A172 (cell line): ENCODE measurements around the gene FOXK2. TPM values are rescaled to one million over a fixed set of nuclear protein-coding genes. Genes with fewer than 3 reads are reported as not detected.

Source experiments
- DNase-seq: peaks from one replicate; pipeline ENCODE4 v3.0.0-alpha.2; 2015; ENCODE audit warnings: low spot score
- total RNA-seq: library from RNA; depleted of rRNA; stranded (reverse); fragments of >200 nt; shearing (Covaris generic); gene quantifications from 2 replicates; pipeline ENCODE4 v1.2.3, GENCODE V29; 2014

Gene FOXK2
- total RNA-seq, 1 experiment from 2014 or later: 33.6 TPM

DNA sequence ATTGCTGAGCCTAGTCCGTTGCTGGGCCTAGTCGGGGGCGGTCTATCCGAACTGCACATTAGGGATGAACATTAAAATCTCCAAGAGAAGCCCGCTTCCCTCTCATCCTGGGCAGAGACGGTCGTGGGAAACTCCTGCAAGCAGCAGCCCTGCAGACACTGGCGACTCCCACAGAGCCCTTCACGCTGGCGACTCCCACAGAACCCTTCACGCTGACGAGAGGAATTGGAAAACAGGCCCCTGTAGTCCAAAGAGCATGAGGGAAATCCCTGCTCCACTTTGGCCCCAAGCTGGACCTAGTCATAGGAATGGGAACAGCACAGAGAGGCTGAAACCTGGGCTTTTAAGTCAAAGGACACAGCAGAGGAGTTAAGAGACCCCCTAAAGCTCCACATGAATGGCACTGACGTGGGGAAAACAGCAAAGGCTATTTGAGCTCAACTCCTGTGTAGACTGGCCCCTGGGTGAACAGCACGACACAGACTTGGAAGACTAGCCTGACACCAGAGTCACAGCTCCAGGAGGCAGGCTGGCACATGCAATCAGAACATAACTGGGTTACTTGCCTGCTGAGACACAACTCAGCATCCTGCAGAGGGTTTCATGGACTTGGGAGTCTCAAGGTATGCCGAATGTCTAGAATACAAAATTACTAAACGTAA, 86.5 kb downstream of the FOXK2 start:
- DNase-seq: no peak

DNA sequence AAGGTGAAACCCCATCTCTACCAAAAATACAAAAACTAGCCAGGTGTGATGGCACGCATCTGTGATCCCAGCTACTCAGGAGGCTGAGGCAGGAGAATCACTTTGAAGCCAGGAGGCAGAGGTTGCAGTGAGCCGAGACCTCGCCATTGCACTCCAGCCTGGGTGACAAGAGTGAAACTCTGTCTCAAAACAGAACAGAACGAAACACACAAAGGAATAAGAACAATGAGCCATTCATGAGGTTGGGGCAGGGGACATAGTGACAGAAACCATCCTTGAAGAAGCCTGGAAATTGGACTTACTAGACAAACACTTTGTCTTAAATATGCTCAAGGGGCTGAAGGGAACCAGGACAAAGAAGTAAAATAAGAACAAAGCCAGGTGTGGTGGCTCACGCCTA, 89.3 kb downstream of the FOXK2 start:
- DNase-seq: no peak

DNA sequence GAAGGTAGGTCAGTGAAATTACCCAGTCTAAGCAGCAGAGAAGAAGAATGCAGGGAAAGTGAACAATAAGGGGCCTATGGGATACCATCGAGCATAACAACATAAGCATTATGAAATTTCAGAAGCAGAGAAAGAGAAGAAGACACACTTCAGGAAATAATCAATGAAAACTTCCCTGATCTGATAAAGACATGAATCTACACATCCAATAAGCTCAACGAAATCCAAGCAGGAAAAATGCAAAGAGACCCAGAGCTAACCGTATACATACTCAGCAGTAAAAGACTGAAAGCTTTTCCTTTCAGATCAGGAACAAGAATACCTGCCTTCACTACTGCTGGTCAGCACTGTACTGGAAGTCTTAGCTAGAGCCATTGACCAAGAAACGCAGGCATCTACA, 90.1 kb downstream of the FOXK2 start:
- DNase-seq: no peak

DNA sequence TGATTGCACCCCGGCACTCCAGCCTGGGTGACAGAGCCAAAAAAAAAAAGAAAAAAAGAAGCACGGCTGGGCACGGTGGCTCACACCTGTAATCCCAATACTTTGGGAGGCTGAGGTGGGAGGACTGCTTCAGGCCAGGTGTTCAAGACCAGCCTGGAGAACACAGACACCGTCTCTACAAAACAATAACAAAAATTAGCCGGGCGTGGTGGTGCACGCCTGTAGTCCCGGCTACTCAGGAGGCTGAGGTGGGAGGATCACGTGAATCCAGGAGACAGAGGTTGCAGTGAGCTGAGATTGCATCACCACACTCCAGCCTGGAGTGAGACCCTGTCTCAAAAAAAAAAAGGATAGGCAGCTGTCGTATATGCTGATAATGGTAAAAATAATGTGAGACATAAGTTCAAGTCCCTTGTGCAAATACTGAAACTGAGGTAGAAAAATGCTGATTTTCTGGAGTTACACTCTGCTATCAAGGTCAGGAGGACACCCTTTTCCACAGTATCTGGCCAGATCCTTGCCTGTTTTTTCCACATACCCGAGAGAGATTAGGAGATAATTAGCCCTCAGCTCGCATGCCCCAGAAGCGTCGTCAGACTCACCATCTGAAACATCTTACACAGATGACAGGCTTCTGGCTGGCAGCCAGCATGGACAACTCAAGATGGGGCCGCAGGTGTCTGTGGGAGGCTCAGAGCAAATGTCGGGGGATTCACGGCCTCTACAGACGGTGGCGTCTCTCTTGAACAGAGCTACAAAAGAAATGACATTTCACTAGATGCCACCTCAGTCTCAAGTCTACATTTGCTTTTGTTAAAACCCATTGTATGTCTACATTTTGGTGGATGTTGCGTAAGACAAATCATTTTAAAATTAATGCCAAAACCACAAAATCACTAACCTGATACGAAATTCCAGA, 91.9 kb downstream of the FOXK2 start:
- peak; percentile 45 for DNase-seq

GRCh38 chr17:82613283-82614094, 94.0 kb downstream of the FOXK2 start:
- DNase-seq: no peak

GRCh38 chr17:82614095-82614631, 94.6 kb downstream of the FOXK2 start:
- no peak for DNase-seq

- DNase-seq: no peak
Observed at GRCh38 chr17:82615084-82616020, 95.8 kb downstream of the FOXK2 start.

GRCh38 chr17:82616021-82616711, 96.6 kb downstream of the FOXK2 start:
- DNase-seq: no peak

DNA sequence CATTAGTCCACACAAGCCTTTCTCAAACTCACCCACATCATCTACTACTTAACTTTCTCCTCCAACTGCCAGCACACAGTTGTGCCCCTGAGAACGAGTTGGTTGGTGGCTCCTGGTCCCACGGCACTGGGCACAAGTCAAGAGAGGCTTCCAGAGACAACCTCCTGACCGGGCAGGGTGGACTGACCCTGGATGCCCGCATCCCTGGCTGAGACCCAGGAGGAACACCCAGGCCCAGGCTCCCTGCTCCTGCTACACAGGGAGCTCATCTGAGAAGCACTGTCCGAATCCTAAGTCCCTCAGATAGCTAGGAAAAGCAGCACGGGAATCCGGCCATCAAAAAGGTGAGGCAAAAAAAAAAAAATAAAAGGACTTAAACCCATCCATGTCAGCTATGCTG, 99.7 kb downstream of the FOXK2 start:
- no peak for DNase-seq

- DNase-seq: no peak
Observed at GRCh38 chr17:82619641-82620040, 100.1 kb downstream of the FOXK2 start.

DNA sequence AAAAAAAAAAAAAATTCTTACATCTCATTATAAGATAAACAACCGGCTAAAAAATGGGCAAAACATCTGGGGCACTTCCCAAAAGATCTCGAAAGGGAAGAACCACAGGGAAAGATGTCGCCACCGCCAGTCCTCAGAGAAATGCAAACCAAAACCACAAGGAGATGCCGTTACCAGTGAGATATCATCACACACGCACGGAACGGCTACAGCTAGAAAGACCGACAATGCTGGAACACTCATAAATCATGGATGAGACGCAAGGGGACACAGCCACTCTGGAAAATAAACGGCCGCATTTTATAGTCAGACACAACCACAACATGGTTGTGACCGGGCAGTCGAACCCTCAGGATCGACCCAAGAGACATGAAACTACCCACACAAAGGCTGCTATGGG, 104.2 kb downstream of the FOXK2 start:
- no peak for DNase-seq

DNA sequence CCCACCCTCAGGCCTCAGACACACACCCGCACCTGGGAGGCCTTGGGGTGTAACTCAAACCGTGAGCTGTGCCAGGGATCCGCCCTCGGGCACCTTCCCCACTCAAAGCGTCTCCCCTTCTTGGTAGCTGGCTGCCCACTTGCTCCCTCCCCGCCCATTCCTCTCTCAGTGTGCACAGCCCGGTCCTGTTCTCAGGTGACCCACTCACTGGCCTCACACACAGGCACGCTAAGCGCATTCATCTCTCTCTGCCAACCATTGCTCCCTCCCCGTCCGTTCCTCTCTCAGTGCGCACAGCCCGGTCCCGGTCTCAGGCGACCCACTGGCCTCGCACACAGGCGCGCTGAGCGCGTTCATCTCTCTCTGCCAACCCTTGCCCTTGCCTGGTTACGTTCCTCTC, 107.9 kb downstream of the FOXK2 start:
- DNase-seq: no peak

- no peak for DNase-seq
Observed at GRCh38 chr17:82629748-82630147, 110.2 kb downstream of the FOXK2 start.

DNA sequence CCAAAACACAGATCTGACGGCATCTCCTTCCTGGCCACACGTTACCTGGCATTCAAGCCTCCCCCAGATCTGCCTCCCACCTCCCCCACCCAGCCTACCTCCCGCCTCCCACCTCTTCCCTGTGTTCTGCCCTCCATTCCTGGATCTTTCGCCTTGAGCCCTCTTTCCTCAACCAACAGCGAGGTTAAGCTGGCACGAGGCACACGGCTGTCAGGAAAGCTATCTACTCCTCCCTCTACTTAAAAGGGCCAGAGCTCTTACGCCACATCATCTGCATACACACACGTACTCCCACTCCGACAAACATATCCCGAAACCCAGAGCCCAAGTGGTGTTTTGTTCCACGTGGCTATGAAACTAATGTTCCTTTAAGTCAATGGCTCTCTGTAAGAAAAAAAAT, 110.7 kb downstream of the FOXK2 start:
- DNase-seq: no peak

DNA sequence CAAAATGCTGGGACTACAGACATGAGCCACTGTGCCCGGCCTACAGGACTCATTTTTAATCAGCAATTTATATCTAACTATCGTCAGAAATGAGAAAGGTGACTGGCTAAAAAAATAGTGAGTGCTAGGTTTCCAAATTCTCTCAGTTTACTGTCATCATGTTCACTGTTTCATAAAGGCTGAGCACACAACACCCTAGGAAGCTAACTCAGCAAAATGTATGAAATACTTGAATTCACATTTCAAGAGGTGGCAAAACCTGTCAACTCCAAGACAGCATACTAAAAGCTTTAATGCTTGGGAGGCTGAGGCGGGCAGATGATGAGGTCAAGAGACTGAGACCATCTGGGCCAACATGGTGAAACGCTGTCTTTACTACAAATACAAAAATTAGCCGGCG, 112.0 kb downstream of the FOXK2 start:
- DNase-seq: no peak

GRCh38 chr17:82632451-82632850, 112.9 kb downstream of the FOXK2 start:
- no peak for DNase-seq

DNA sequence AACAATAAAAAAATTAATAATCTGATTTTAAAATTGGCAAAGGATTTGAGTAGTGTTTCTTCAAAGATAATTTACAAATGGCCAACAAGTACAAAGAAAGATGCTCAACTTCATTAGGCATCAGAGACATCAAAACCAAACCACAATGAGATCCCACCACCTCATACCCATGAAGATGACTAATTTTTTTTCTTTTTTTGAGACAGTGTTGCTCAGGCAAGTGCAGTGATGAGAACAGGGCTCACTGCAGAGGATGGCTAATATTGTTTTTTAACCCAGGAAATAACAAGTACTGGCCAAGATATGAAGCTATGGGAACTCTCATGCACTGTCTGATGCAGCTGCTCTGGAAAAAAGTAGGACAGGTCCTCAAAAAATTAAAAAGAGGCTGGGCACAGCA, 113.8 kb downstream of the FOXK2 start:
- no peak for DNase-seq

GRCh38 chr17:82636626-82637598, 117.4 kb downstream of the FOXK2 start:
- no peak for DNase-seq

- DNase-seq: no peak
Observed at GRCh38 chr17:82638183-82638773, 118.7 kb downstream of the FOXK2 start.
